ENCODE data around the gene RCOR2.
"Not testable (repeated sequence)": the region's sequence is repeated elsewhere in the genome, so short reads cannot be mapped to it uniquely, and the experiment has no call there.

RCOR2 gene

GRCh38 chr11:63867511-63867910, 49.5 kb downstream of the RCOR2 start:
- TF ChIP-seq CTCF (IDR thresholded peaks at IDR 0.05; ENCODE audit: low read depth, low read length): no peak
- H3K4me3 ChIP-seq (replicated peaks in 1 of 2; ENCODE audit: low read depth in 2 of 2, low read length in 2 of 2): no peak overlapping the region
- DNase-seq (ENCODE audit: low read depth in 2 of 2): no peak

GRCh38 chr11:63866211-63866610, 50.8 kb downstream of the RCOR2 start:
- no peak for TF ChIP-seq CTCF (IDR thresholded peaks at IDR 0.05; ENCODE audit: low read depth, low read length)
- no peak overlapping the region for H3K4me3 ChIP-seq (replicated peaks in 1 of 2; ENCODE audit: low read depth in 2 of 2, low read length in 2 of 2)
- peak; percentile 51 to 77 for DNase-seq (ENCODE audit: low read depth in 2 of 2)

GRCh38 chr11:63863620-63864019, 53.3 kb downstream of the RCOR2 start:
- not testable (repeated sequence) for H3K4me3 ChIP-seq (replicated peaks in 1 of 2; ENCODE audit: low read depth in 2 of 2, low read length in 2 of 2); DNase-seq (ENCODE audit: low read depth in 2 of 2)

GRCh38 chr11:63862923-63863322, 54.0 kb downstream of the RCOR2 start:
- TF ChIP-seq CTCF (IDR thresholded peaks at IDR 0.05; ENCODE audit: low read depth, low read length): no peak
- no peak overlapping the region for H3K4me3 ChIP-seq (replicated peaks in 1 of 2; ENCODE audit: low read depth in 2 of 2, low read length in 2 of 2)
- no peak for DNase-seq (ENCODE audit: low read depth in 2 of 2)
